Upper lobe of left lung (tissue), 6 donors: ENCODE measurements around the gene SEC14L2. TPM values are rescaled to one million over a fixed set of nuclear protein-coding genes. Genes with fewer than 3 reads are reported as not detected.

Experiments used
- ATAC-seq, 2 donors: fragments of 200-7000 bp; cut with Tn5 transposase; one replicate each; pipeline ENCODE4 v1.9.1; 2022; ENCODE audit warnings: mild to moderate bottlenecking in 2 of 2, moderate library complexity in 2 of 2; ENCODE audit not compliant: low FRiP score in 2 of 2
- DNase-seq, 2 donors: peaks; one replicate each; pipeline ENCODE4 v3.0.0-alpha.2; 2019 to 2020
- H3K27ac ChIP-seq, 4 donors: fragments of 200-600 bp; sonication (generic); one replicate each; pipeline ENCODE4 v1.5.1; 2016 to 2019
- H3K27me3 ChIP-seq, 4 donors: fragments of 200-600 bp; sonication (generic); one replicate each; pipeline ENCODE4 v1.5.1; 2017 to 2019
- H3K36me3 ChIP-seq, 4 donors: fragments of 200-600 bp; sonication (generic); one replicate each; pipeline ENCODE4 v1.5.1; 2016 to 2019
- H3K4me1 ChIP-seq, 4 donors: fragments of 200-600 bp; sonication (generic); one replicate each; pipeline ENCODE4 v1.5.1; 2018 to 2019
- H3K4me3 ChIP-seq, 4 donors: fragments of 200-600 bp; sonication (generic); one replicate each; pipeline ENCODE4 v1.5.1; 2017 to 2019; ENCODE audit warnings: mild to moderate bottlenecking in 2 of 4, moderate library complexity in 1 of 4
- H3K9me3 ChIP-seq, 4 donors: fragments of 200-600 bp; sonication (generic); one replicate each; pipeline ENCODE4 v1.5.1; 2018 to 2019
- CTCF ChIP-seq, 6 experiments: fragments of 450-650 bp in 4 of 6; fragments of 200-600 bp in 2 of 6; sonication (generic) in 2 of 6; IDR thresholded peaks; one replicate each; pipeline ENCODE4 v1.5.1; 2016 to 2019; ENCODE audit warnings: antibody characterized with exemption in 6 of 6
- EP300 ChIP-seq, 4 donors: sonication (generic); formaldehyde crosslinking; IDR thresholded peaks; one replicate each; pipeline ENCODE4 v1.5.1; 2017; ENCODE audit warnings: antibody characterized with exemption in 4 of 4, control low read depth in 2 of 4
- POLR2A ChIP-seq, 4 donors: fragments of 450-650 bp; IDR thresholded peaks; one replicate each; pipeline ENCODE4 v1.5.1; 2016 to 2017; ENCODE audit warnings: antibody characterized with exemption in 4 of 4, mild to moderate bottlenecking in 2 of 4
- POLR2AphosphoS5 ChIP-seq, 2 donors: sonication (generic); formaldehyde crosslinking; IDR thresholded peaks; one replicate each; pipeline ENCODE4 v1.5.1; 2017; ENCODE audit warnings: antibody characterized with exemption in 2 of 2
- WGBS, 2 donors: methylation state at CpG; one replicate each; pipeline ENCODE4 v1.1.5; 2017 to 2018; 5-methylcytosine and 5-hydroxymethylcytosine counted together
- total RNA-seq, 6 donors: library from RNA; depleted of rRNA in 4 of 6; stranded (reverse); fragments of >200 nt in 4 of 6; gene quantifications; one replicate each; pipeline versions ENCODE4 v1.1.0 to v1.2.1, GENCODE V29; 2016 to 2021
- donor health status: DM: no; HTN: no; CAD: no; lungs with moderate emphysema.
- donor health status: DM: no; HTN: yes; CAD: no; lungs with severe emphysema.

SEC14L2 gene
- total RNA-seq, 6 donors from 2014 or later: 5.6 to 12.6 (median 8.4) TPM

GRCh38 chr22:30429887-30430286, 33.1 kb downstream of the SEC14L2 start:
- no peak for ATAC-seq
- H3K27me3 ChIP-seq: no peaks in the 10 kb centered on the region
- 64 to 66% methylated on average over 4 of the region's 4 CpGs for WGBS, 2 donors
- peaks cover 15 to 20% (median 16%) of the 10 kb centered on the region in 4 donors for H3K4me1 ChIP-seq
- peaks cover 0 to 4% (median 0%) of the 10 kb centered on the region in 4 donors for H3K36me3 ChIP-seq
- TF ChIP-seq EP300 (IDR thresholded peaks at IDR 0.05) (no peak), POLR2AphosphoS5 (IDR thresholded peaks at IDR 0.05) (no peak), CTCF (IDR thresholded peaks at IDR 0.05) (no peak)
- no peaks in the 10 kb centered on the region for H3K9me3 ChIP-seq
- DNase-seq: no peak
- no peak overlapping the region for H3K4me3 ChIP-seq
- no peak overlapping the region for H3K27ac ChIP-seq

GRCh38 chr22:30430933-30431332, 34.1 kb downstream of the SEC14L2 start:
- Histone ChIP-seq H3K4me1 (peaks cover 8 to 11% (median 9%) of the 10 kb centered on the region in 4 donors), H3K4me3 (no peak overlapping the region), H3K27ac (no peak overlapping the region), H3K9me3 (no peaks in the 10 kb centered on the region), H3K36me3 (peaks cover 0 to 4% (median 0%) of the 10 kb centered on the region in 4 donors), H3K27me3 (no peaks in the 10 kb centered on the region)
- TF ChIP-seq CTCF (IDR thresholded peaks at IDR 0.05): no peak
- no peak for TF ChIP-seq POLR2A (IDR thresholded peaks at IDR 0.05)
- 77 to 90% methylated on average over 2 to 4 of the region's 4 CpGs for WGBS, 2 donors
- ATAC-seq: no peak
- DNase-seq: no peak

GRCh38 chr22:30432096-30432495, 35.3 kb downstream of the SEC14L2 start:
- H3K9me3 ChIP-seq: no peaks in the 10 kb centered on the region
- H3K27me3 ChIP-seq: no peaks in the 10 kb centered on the region
- no peak for TF ChIP-seq POLR2AphosphoS5 (IDR thresholded peaks at IDR 0.05)
- no peak for TF ChIP-seq EP300 (IDR thresholded peaks at IDR 0.05)
- no peak for TF ChIP-seq CTCF (IDR thresholded peaks at IDR 0.05)
- no peak for TF ChIP-seq POLR2A (IDR thresholded peaks at IDR 0.05)
- no peaks in the 10 kb centered on the region for H3K4me1 ChIP-seq
- 93 to 100% methylated on average over 2 to 3 of the region's 4 CpGs for WGBS, 2 donors
- H3K36me3 ChIP-seq: peaks cover 0 to 4% (median 0%) of the 10 kb centered on the region in 4 donors
- ATAC-seq (no peak), DNase-seq (no peak)
- no peak overlapping the region for H3K27ac ChIP-seq
- no peak overlapping the region for H3K4me3 ChIP-seq

GRCh38 chr22:30432520-30432919, 35.7 kb downstream of the SEC14L2 start:
- Histone ChIP-seq H3K27me3 (no peaks in the 10 kb centered on the region), H3K4me3 (no peak overlapping the region), H3K9me3 (no peaks in the 10 kb centered on the region), H3K4me1 (no peaks in the 10 kb centered on the region), H3K27ac (no peak overlapping the region), H3K36me3 (peaks cover 0 to 4% (median 0%) of the 10 kb centered on the region in 4 donors)
- TF ChIP-seq EP300 (IDR thresholded peaks at IDR 0.05) (no peak), CTCF (IDR thresholded peaks at IDR 0.05) (no peak), POLR2AphosphoS5 (IDR thresholded peaks at IDR 0.05) (no peak), POLR2A (IDR thresholded peaks at IDR 0.05) (no peak)
- DNase-seq (no peak), ATAC-seq (no peak)
- WGBS, 2 donors: 63 to 76% methylated on average over 2 of the region's 2 CpGs

GRCh38 chr22:30433227-30433626, 36.4 kb downstream of the SEC14L2 start:
- Histone ChIP-seq H3K9me3 (no peaks in the 10 kb centered on the region), H3K36me3 (peaks cover 0 to 4% (median 0%) of the 10 kb centered on the region in 4 donors), H3K4me3 (no peak overlapping the region), H3K27ac (no peak overlapping the region), H3K4me1 (no peaks in the 10 kb centered on the region), H3K27me3 (no peaks in the 10 kb centered on the region)
- no peak for DNase-seq
- ATAC-seq: no peak
- no peak for TF ChIP-seq POLR2AphosphoS5 (IDR thresholded peaks at IDR 0.05)
- no peak for TF ChIP-seq CTCF (IDR thresholded peaks at IDR 0.05)
- no peak for TF ChIP-seq EP300 (IDR thresholded peaks at IDR 0.05)
- no peak for TF ChIP-seq POLR2A (IDR thresholded peaks at IDR 0.05)
- 84 to 92% methylated on average over 2 to 3 of the region's 3 CpGs for WGBS, 2 donors
